ENCODE data around the gene MSGN1. TPM values are rescaled to one million over a fixed set of nuclear protein-coding genes. Genes with fewer than 3 reads are reported as not detected.

Gene MSGN1
- total RNA-seq, 1 experiment from 2014 or later: not detected

DNA sequence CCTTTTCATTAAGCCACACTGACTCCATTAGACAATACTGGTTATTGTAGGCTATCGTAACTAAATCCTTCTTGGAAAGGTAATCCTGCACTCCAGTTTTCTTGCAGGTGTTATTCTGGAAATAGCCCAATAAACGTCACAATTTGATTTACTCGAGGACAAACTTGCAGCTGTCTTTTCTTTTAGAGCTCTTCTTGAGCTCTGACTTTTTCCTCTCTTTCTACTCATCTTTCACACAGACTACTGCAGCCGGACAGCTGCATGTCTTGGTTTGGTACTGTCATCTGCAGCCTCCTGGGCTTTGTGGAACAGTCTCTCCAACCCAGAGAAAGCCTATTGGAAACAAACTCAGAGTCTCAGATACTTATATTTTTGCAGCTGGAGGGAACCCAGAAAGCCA is 23.0 kb upstream of the MSGN1 start:
- H3K4me3 ChIP-seq: no peak overlapping the region
- no TSS peak for BruUV-seq (replicated peaks)

DNA sequence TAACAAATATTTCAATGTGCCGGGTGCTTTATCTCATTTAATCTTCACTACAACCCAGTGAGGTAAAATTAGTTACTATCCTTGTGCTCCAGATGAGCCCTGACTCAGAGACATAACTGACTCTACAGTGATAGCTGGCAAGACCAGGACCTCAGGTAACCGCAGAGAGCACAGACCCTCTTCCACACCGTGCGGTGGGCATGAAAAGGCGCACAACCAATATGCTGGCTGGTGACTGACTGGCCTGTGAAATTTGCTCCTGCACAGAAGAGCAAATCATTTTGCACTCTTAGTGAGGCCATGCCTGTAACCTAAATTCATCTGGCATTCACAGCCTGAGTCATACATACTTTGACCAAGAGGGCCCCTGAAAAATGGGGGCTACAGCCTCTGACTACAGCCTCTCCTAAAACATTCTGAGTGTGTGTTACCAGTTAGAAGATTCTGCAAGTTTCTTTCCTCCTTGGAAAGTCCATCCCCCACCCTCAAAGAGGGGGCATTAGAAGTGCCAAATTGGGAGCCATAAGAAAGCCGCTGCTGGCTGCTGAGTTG is 22.4 kb upstream of the MSGN1 start:
- no peak overlapping the region for H2AFZ ChIP-seq
- H3K79me2 ChIP-seq (ENCODE audit: low read depth): no peaks in the 10 kb centered on the region
- H3K9me2 ChIP-seq (ENCODE audit: insufficient read depth): no peaks in the 10 kb centered on the region
- CTCF ChIA-PET: no interaction called here
- H3K4me3 ChIP-seq: no peak overlapping the region
- BruUV-seq (replicated peaks): no TSS peak
- no peak for TF ChIP-seq EZH2 (IDR thresholded peaks at IDR 0.05; ENCODE audit: low read depth)
- TF ChIP-seq, protein P1, sequence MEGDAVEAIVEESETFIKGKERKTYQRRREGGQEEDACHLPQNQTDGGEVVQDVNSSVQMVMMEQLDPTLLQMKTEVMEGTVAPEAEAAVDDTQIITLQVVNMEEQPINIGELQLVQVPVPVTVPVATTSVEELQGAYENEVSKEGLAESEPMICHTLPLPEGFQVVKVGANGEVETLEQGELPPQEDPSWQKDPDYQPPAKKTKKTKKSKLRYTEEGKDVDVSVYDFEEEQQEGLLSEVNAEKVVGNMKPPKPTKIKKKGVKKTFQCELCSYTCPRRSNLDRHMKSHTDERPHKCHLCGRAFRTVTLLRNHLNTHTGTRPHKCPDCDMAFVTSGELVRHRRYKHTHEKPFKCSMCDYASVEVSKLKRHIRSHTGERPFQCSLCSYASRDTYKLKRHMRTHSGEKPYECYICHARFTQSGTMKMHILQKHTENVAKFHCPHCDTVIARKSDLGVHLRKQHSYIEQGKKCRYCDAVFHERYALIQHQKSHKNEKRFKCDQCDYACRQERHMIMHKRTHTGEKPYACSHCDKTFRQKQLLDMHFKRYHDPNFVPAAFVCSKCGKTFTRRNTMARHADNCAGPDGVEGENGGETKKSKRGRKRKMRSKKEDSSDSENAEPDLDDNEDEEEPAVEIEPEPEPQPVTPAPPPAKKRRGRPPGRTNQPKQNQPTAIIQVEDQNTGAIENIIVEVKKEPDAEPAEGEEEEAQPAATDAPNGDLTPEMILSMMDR (conservative IDR thresholded peaks at IDR 0.05): no peak
- H3K9me3 ChIP-seq (ENCODE audit: insufficient read depth, low read depth): no peaks in the 10 kb centered on the region
- intact Hi-C loops (cut with micrococcal nuclease; ENCODE audit: unreplicated experiment): no loop called here
- H3K36me3 ChIP-seq (ENCODE audit: low read depth): no peaks in the 10 kb centered on the region
- POLR2A ChIA-PET (ENCODE audit: unreplicated experiment): interaction anchor here (0.6 kb wide), 1 partner anchor 66 kb away, joined by 13 read pairs; no protein-coding TSS in a partner anchor
- peaks cover 5% of the 10 kb centered on the region; the same call in 1 of the 2 replicates for H3K27me3 ChIP-seq (ENCODE audit: insufficient read depth, low read depth)
- no peak overlapping the region for H3K4me2 ChIP-seq
- H4K20me1 ChIP-seq (ENCODE audit: insufficient read depth): no peaks in the 10 kb centered on the region
- H3F3A ChIP-seq (ENCODE audit: insufficient read depth, low read depth): no peaks in the 10 kb centered on the region
- H3K4me1 ChIP-seq (replicated peaks; ENCODE audit: insufficient read depth): no peaks in the 10 kb centered on the region
- no peak for DNase-seq
- H3K27ac ChIP-seq: no peak overlapping the region

More for the DNA sequence above, 23.0 kb upstream of the MSGN1 start:
- Histone ChIP-seq H3K9me3 (ENCODE audit: insufficient read depth, low read depth) (no peaks in the 10 kb centered on the region), H3K27me3 (ENCODE audit: insufficient read depth, low read depth) (no peaks in the 10 kb centered on the region; the same call in 1 of the 2 replicates), H4K20me1 (ENCODE audit: insufficient read depth) (no peaks in the 10 kb centered on the region), H3K27ac (no peak overlapping the region), H3K79me2 (ENCODE audit: low read depth) (no peaks in the 10 kb centered on the region), H3K4me2 (no peak overlapping the region), H3K4me1 (replicated peaks; ENCODE audit: insufficient read depth) (no peaks in the 10 kb centered on the region), H3K36me3 (ENCODE audit: low read depth) (no peaks in the 10 kb centered on the region), H3F3A (ENCODE audit: insufficient read depth, low read depth) (no peaks in the 10 kb centered on the region), H3K9me2 (ENCODE audit: insufficient read depth) (no peaks in the 10 kb centered on the region), H2AFZ (no peak overlapping the region)
- ChIA-PET POLR2A (ENCODE audit: unreplicated experiment) (no interaction called here), CTCF (no interaction called here)
- TF ChIP-seq EZH2 (IDR thresholded peaks at IDR 0.05; ENCODE audit: low read depth): no peak
- TF ChIP-seq, protein P1 (conservative IDR thresholded peaks at IDR 0.05): no peak
- DNase-seq: no peak
- intact Hi-C loops (cut with micrococcal nuclease; ENCODE audit: unreplicated experiment): no loop called here

DNA sequence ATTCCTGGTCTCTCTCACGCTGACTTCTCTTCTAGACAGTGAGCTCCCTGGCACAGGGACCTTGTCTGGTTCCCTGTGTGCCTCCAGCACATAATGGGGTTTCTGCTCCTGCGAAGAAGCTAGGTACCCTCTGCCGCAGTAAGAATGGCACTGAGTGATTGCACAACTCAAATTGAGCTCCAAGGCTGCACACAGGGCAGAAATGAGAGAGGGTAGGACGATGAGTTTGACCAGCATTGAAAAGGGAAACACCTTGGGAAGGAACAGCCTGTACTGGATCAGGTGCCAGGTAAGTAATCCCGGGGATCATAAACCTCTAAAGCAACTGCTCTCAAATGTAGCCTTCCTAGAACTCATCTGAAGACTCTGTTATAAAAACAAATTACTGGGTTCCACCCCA is 21.0 kb upstream of the MSGN1 start:
- intact Hi-C loops (cut with micrococcal nuclease; ENCODE audit: unreplicated experiment): no loop called here
- Histone ChIP-seq H3K4me2 (no peak overlapping the region), H4K20me1 (ENCODE audit: insufficient read depth) (no peaks in the 10 kb centered on the region), H3K9me2 (ENCODE audit: insufficient read depth) (no peaks in the 10 kb centered on the region), H3K4me1 (replicated peaks; ENCODE audit: insufficient read depth) (no peaks in the 10 kb centered on the region), H3K4me3 (no peak overlapping the region), H3K36me3 (ENCODE audit: low read depth) (no peaks in the 10 kb centered on the region), H3K27me3 (ENCODE audit: insufficient read depth, low read depth) (peaks cover 5% of the 10 kb centered on the region; the same call in 1 of the 2 replicates), H2AFZ (no peak overlapping the region), H3K9me3 (ENCODE audit: insufficient read depth, low read depth) (no peaks in the 10 kb centered on the region), H3K79me2 (ENCODE audit: low read depth) (no peaks in the 10 kb centered on the region), H3F3A (ENCODE audit: insufficient read depth, low read depth) (no peaks in the 10 kb centered on the region), H3K27ac (no peak overlapping the region)
- TF ChIP-seq, protein P1 (conservative IDR thresholded peaks at IDR 0.05): no peak
- no peak for TF ChIP-seq EZH2 (IDR thresholded peaks at IDR 0.05; ENCODE audit: low read depth)
- no peak for DNase-seq
- ChIA-PET CTCF (no interaction called here), POLR2A (ENCODE audit: unreplicated experiment) (no interaction called here)
- BruUV-seq (replicated peaks): no TSS peak

All from PC-9 (cell line).